Measurements from ENCODE around the gene MCEE.
"Not testable (repeated sequence)": the region's sequence is repeated elsewhere in the genome, so short reads cannot be mapped to it uniquely, and the experiment has no call there.

The MCEE gene

GRCh38 chr2:71129114-71129901 is 721 bp downstream of the MCEE start:
- Histone ChIP-seq H3K36me3 (ENCODE audit: control insufficient read depth, insufficient read depth, low read length) (no peaks in the 10 kb centered on the region), H3K27me3 (ENCODE audit: control insufficient read depth, insufficient read depth, low read length, poor library complexity, severe bottlenecking) (no peaks in the 10 kb centered on the region), H3K4me3 (ENCODE audit: insufficient read depth, low read depth, low read length) (peak overlapping the region; percentile 81), H3K4me1 (ENCODE audit: control insufficient read depth, insufficient read depth, low read length) (no peaks in the 10 kb centered on the region), H3K27ac (ENCODE audit: insufficient read depth, low read depth, low read length, poor library complexity, severe bottlenecking) (peak overlapping the region; percentile 9), H3K9me3 (ENCODE audit: control insufficient read depth, low read length) (no peaks in the 10 kb centered on the region)
- WGBS, 2 experiments = 9 to 11% methylated on average over 17 to 18 of the region's 18 CpGs

- Histone ChIP-seq H3K27me3 (ENCODE audit: control insufficient read depth, insufficient read depth, low read length, poor library complexity, severe bottlenecking) (no peaks in the 10 kb centered on the region), H3K36me3 (ENCODE audit: control insufficient read depth, insufficient read depth, low read length) (peaks cover 5% of the 10 kb centered on the region), H3K27ac (ENCODE audit: insufficient read depth, low read depth, low read length, poor library complexity, severe bottlenecking) (no peak overlapping the region), H3K9me3 (ENCODE audit: control insufficient read depth, low read length) (no peaks in the 10 kb centered on the region), H3K4me1 (ENCODE audit: control insufficient read depth, insufficient read depth, low read length) (no peaks in the 10 kb centered on the region), H3K4me3 (ENCODE audit: insufficient read depth, low read depth, low read length) (no peak overlapping the region)
- WGBS, 2 experiments = 94 to 95% methylated on average over 2 to 3 of the region's 3 CpGs
These were observed 3.1 kb downstream of the MCEE start for GRCh38 chr2:71126957-71127356.

DNA sequence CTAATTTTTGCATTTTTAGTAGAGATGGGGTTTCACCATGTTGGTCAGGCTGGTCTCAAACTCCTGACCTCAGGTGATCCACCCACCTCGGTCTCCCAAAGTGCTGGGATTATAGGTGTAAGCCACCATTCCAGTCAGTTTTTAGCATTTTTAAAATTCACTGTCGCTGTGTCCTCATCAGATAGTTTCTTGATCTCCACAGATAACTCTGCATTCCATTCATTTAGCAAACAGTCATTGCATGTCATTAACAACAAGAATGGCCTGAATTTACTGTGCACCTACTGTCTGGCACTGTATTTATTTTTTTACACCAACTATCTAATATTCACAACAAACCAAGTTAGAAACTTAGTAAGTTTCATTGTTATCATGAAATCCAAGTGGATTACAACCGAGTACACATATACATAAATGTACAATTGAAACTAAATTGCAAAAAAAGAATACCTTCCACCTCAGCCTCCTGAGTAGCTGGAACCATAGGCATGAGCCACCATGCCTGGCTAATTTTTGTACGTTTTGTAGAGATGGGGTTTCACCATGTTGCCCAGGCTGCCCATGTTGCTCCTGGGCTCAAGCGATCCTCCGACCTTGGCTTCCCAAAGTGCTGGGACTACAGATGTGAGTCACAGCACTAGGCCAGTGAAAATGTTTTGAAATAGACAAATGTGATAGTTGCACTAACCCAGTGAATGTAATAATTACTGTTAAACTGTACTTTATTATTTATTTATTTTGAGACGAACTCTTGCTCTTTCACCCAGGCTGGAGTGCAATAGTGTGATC is 4.3 kb downstream of the MCEE start:
- Histone ChIP-seq H3K27ac (ENCODE audit: insufficient read depth, low read depth, low read length, poor library complexity, severe bottlenecking) (no peak overlapping the region), H3K9me3 (ENCODE audit: control insufficient read depth, low read length) (no peaks in the 10 kb centered on the region), H3K27me3 (ENCODE audit: control insufficient read depth, insufficient read depth, low read length, poor library complexity, severe bottlenecking) (no peaks in the 10 kb centered on the region), H3K4me3 (ENCODE audit: insufficient read depth, low read depth, low read length) (no peak overlapping the region), H3K36me3 (ENCODE audit: control insufficient read depth, insufficient read depth, low read length) (peaks cover 5% of the 10 kb centered on the region), H3K4me1 (ENCODE audit: control insufficient read depth, insufficient read depth, low read length) (no peaks in the 10 kb centered on the region)
- WGBS, 2 experiments = 94 to 95% methylated on average over 7 of the region's 7 CpGs

GRCh38 chr2:71122387-71123298 is 7.4 kb downstream of the MCEE start:
- Histone ChIP-seq H3K36me3 (ENCODE audit: control insufficient read depth, insufficient read depth, low read length) (peaks cover 5% of the 10 kb centered on the region), H3K4me1 (ENCODE audit: control insufficient read depth, insufficient read depth, low read length) (no peaks in the 10 kb centered on the region), H3K27ac (ENCODE audit: insufficient read depth, low read depth, low read length, poor library complexity, severe bottlenecking) (no peak overlapping the region), H3K4me3 (ENCODE audit: insufficient read depth, low read depth, low read length) (no peak overlapping the region), H3K27me3 (ENCODE audit: control insufficient read depth, insufficient read depth, low read length, poor library complexity, severe bottlenecking) (no peaks in the 10 kb centered on the region), H3K9me3 (ENCODE audit: control insufficient read depth, low read length) (no peaks in the 10 kb centered on the region)
- WGBS, 2 experiments = 90 to 91% methylated on average over 7 of the region's 7 CpGs

- Histone ChIP-seq H3K4me3 (ENCODE audit: insufficient read depth, low read depth, low read length) (no peak overlapping the region), H3K36me3 (ENCODE audit: control insufficient read depth, insufficient read depth, low read length) (peaks cover 5% of the 10 kb centered on the region), H3K27ac (ENCODE audit: insufficient read depth, low read depth, low read length, poor library complexity, severe bottlenecking) (no peak overlapping the region), H3K27me3 (ENCODE audit: control insufficient read depth, insufficient read depth, low read length, poor library complexity, severe bottlenecking) (no peaks in the 10 kb centered on the region), H3K4me1 (ENCODE audit: control insufficient read depth, insufficient read depth, low read length) (no peaks in the 10 kb centered on the region), H3K9me3 (ENCODE audit: control insufficient read depth, low read length) (no peaks in the 10 kb centered on the region)
- 97 to 100% methylated on average over 1 of the region's 1 CpG for WGBS, 2 experiments
These were observed 8.6 kb downstream of the MCEE start for GRCh38 chr2:71121479-71121878.

DNA sequence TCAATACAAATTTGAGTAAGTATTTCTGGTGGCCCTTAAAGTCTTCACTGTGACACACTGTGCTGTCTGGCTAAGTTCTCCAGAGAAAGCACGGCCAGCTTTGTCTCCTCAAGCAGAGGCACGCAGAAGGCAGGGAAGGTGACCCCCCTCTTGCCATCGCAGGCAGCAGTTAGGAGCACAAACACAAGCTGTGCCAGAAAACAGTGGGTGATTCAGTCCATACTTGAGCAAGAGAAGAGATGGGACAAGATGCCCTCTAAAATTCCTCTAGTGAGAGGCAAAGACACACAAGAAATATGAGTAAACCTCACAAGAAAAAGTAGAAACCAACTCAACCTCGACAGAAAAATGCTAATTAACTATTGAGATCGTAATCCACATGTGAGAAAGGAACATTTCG is 9.8 kb downstream of the MCEE start:
- peaks cover 5% of the 10 kb centered on the region for H3K36me3 ChIP-seq (ENCODE audit: control insufficient read depth, insufficient read depth, low read length)
- H3K4me3 ChIP-seq (ENCODE audit: insufficient read depth, low read depth, low read length) = no peak overlapping the region
- H3K27me3 ChIP-seq (ENCODE audit: control insufficient read depth, insufficient read depth, low read length, poor library complexity, severe bottlenecking) = no peaks in the 10 kb centered on the region
- no peaks in the 10 kb centered on the region for H3K4me1 ChIP-seq (ENCODE audit: control insufficient read depth, insufficient read depth, low read length)
- WGBS, 2 experiments = 93 to 94% methylated on average over 6 of the region's 6 CpGs
- H3K9me3 ChIP-seq (ENCODE audit: control insufficient read depth, low read length) = no peaks in the 10 kb centered on the region
- H3K27ac ChIP-seq (ENCODE audit: insufficient read depth, low read depth, low read length, poor library complexity, severe bottlenecking) = no peak overlapping the region

GRCh38 chr2:71117063-71117462 is 13.0 kb downstream of the MCEE start:
- no peaks in the 10 kb centered on the region for H3K4me1 ChIP-seq (ENCODE audit: control insufficient read depth, insufficient read depth, low read length)
- no peak overlapping the region for H3K27ac ChIP-seq (ENCODE audit: insufficient read depth, low read depth, low read length, poor library complexity, severe bottlenecking)
- no peaks in the 10 kb centered on the region for H3K9me3 ChIP-seq (ENCODE audit: control insufficient read depth, low read length)
- no peaks in the 10 kb centered on the region for H3K27me3 ChIP-seq (ENCODE audit: control insufficient read depth, insufficient read depth, low read length, poor library complexity, severe bottlenecking)
- no peak overlapping the region for H3K4me3 ChIP-seq (ENCODE audit: insufficient read depth, low read depth, low read length)
- H3K36me3 ChIP-seq (ENCODE audit: control insufficient read depth, insufficient read depth, low read length) = no peaks in the 10 kb centered on the region

GRCh38 chr2:71113843-71114242 is 16.2 kb downstream of the MCEE start:
- no peak overlapping the region for H3K4me3 ChIP-seq (ENCODE audit: insufficient read depth, low read depth, low read length)
- no peak overlapping the region for H3K27ac ChIP-seq (ENCODE audit: insufficient read depth, low read depth, low read length, poor library complexity, severe bottlenecking)
- 91 to 96% methylated on average over 1 of the region's 1 CpG for WGBS, 2 experiments
- H3K9me3 ChIP-seq (ENCODE audit: control insufficient read depth, low read length) = no peaks in the 10 kb centered on the region
- no peaks in the 10 kb centered on the region for H3K36me3 ChIP-seq (ENCODE audit: control insufficient read depth, insufficient read depth, low read length)
- H3K4me1 ChIP-seq (ENCODE audit: control insufficient read depth, insufficient read depth, low read length) = no peaks in the 10 kb centered on the region
- no peaks in the 10 kb centered on the region for H3K27me3 ChIP-seq (ENCODE audit: control insufficient read depth, insufficient read depth, low read length, poor library complexity, severe bottlenecking)

GRCh38 chr2:71108091-71108490 is 21.9 kb downstream of the MCEE start:
- Histone ChIP-seq H3K27ac (ENCODE audit: insufficient read depth, low read depth, low read length, poor library complexity, severe bottlenecking) (no peak overlapping the region), H3K9me3 (ENCODE audit: control insufficient read depth, low read length) (no peaks in the 10 kb centered on the region), H3K4me3 (ENCODE audit: insufficient read depth, low read depth, low read length) (no peak overlapping the region), H3K4me1 (ENCODE audit: control insufficient read depth, insufficient read depth, low read length) (no peaks in the 10 kb centered on the region), H3K27me3 (ENCODE audit: control insufficient read depth, insufficient read depth, low read length, poor library complexity, severe bottlenecking) (no peaks in the 10 kb centered on the region), H3K36me3 (ENCODE audit: control insufficient read depth, insufficient read depth, low read length) (no peaks in the 10 kb centered on the region)
- WGBS, 2 experiments = 100% methylated on average over 2 of the region's 2 CpGs

DNA sequence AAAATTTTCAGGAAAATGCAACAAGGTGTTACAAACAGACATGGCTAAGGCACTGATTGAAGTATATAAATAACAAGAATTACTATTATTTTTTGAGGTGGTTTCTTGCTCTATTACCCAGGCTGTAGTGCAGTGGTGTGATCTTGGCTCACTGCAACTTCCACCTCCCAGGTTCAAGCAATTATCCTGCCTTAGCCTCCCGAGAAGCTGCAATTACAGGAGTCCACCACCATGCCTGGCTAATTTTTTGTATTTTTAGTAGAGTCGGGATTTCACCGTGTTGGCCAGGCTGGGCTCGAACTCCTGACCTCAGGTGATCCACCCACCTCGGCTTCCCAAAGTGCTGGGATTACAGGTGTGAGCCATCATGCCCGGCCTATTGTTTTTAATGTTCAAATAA is 23.6 kb downstream of the MCEE start:
- H3K4me1 ChIP-seq (ENCODE audit: control insufficient read depth, insufficient read depth, low read length); H3K27me3 ChIP-seq (ENCODE audit: control insufficient read depth, insufficient read depth, low read length, poor library complexity, severe bottlenecking); H3K9me3 ChIP-seq (ENCODE audit: control insufficient read depth, low read length); H3K4me3 ChIP-seq (ENCODE audit: insufficient read depth, low read depth, low read length); H3K36me3 ChIP-seq (ENCODE audit: control insufficient read depth, insufficient read depth, low read length); H3K27ac ChIP-seq (ENCODE audit: insufficient read depth, low read depth, low read length, poor library complexity, severe bottlenecking): not testable (repeated sequence)
- WGBS, 2 experiments = 90 to 93% methylated on average over 6 of the region's 6 CpGs

All from ectodermal cell (in vitro differentiated cells).